ENCODE data around the gene MROH2A. TPM values are rescaled to one million over a fixed set of nuclear protein-coding genes. Genes with fewer than 3 reads are reported as not detected.

MROH2A gene
- total and polyA plus RNA-seq, 9 of the 15 experiments (the other 6 are each of a cell fraction or from before 2014, with no cell fraction given): 0.03 TPM; not detected in 8

- TF ChIP-seq SIX5 (IDR thresholded peaks at IDR 0.05; ENCODE audit: borderline replicate concordance in 1 of 2, insufficient read depth in 1 of 2, low read depth in 1 of 2, low read length in 2 of 2): no peak
- no peak for TF ChIP-seq NCOA1 (IDR thresholded peaks at IDR 0.05; ENCODE audit: low read depth)
- no peak for TF ChIP-seq PTRF (tag; IDR thresholded peaks at IDR 0.05)
- TF ChIP-seq ZNF23 (CRISPR knock-in tag; IDR thresholded peaks at IDR 0.05): no peak
- no peak for TF ChIP-seq CHD4 (IDR thresholded peaks at IDR 0.05; ENCODE audit: insufficient read depth, insufficient replicate concordance, low read depth, low read length, poor library complexity, severe bottlenecking)
- no peak for TF ChIP-seq MTA2 (IDR thresholded peaks at IDR 0.05; ENCODE audit: low read depth)
- peak; percentile 99 for TF ChIP-seq FOXJ2 (tag; IDR thresholded peaks at IDR 0.05)
- peak; percentile 4; the same call in 1 of the 2 replicates for TF ChIP-seq KLF16 (IDR thresholded peaks at IDR 0.05)
- TF ChIP-seq, protein P1, sequence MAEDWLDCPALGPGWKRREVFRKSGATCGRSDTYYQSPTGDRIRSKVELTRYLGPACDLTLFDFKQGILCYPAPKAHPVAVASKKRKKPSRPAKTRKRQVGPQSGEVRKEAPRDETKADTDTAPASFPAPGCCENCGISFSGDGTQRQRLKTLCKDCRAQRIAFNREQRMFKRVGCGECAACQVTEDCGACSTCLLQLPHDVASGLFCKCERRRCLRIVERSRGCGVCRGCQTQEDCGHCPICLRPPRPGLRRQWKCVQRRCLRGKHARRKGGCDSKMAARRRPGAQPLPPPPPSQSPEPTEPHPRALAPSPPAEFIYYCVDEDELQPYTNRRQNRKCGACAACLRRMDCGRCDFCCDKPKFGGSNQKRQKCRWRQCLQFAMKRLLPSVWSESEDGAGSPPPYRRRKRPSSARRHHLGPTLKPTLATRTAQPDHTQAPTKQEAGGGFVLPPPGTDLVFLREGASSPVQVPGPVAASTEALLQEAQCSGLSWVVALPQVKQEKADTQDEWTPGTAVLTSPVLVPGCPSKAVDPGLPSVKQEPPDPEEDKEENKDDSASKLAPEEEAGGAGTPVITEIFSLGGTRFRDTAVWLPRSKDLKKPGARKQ (CRISPR knock-in tag; IDR thresholded peaks at IDR 0.05): no peak
- TF ChIP-seq ZNF3 (CRISPR knock-in tag; IDR thresholded peaks at IDR 0.05): no peak
- no peak for TF ChIP-seq BHLHE40 (IDR thresholded peaks at IDR 0.05; ENCODE audit: low read length)
- no peak for TF ChIP-seq ZKSCAN1 (IDR thresholded peaks at IDR 0.05; ENCODE audit: low read depth, low read length)
- no peak for TF ChIP-seq STAG1 (CRISPR knock-in tag; IDR thresholded peaks at IDR 0.05; ENCODE audit: borderline replicate concordance)
- TF ChIP-seq, protein P2, sequence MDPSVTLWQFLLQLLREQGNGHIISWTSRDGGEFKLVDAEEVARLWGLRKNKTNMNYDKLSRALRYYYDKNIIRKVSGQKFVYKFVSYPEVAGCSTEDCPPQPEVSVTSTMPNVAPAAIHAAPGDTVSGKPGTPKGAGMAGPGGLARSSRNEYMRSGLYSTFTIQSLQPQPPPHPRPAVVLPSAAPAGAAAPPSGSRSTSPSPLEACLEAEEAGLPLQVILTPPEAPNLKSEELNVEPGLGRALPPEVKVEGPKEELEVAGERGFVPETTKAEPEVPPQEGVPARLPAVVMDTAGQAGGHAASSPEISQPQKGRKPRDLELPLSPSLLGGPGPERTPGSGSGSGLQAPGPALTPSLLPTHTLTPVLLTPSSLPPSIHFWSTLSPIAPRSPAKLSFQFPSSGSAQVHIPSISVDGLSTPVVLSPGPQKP (CRISPR knock-in tag; IDR thresholded peaks at IDR 0.05): no peak
- TF ChIP-seq ZNF318 (IDR thresholded peaks at IDR 0.05; ENCODE audit: borderline replicate concordance in 1 of 2, low read depth in 1 of 2): no peak
- TF ChIP-seq ZBED1 (IDR thresholded peaks at IDR 0.05): no peak
- TF ChIP-seq NRF1 (conservative IDR thresholded peaks at IDR 0.05 in 1 of 2, IDR thresholded peaks at IDR 0.05 in 1 of 2): peak; percentile 27 to 40; a peak in 3 of 4 replicates
- TF ChIP-seq SUPT5H (IDR thresholded peaks at IDR 0.05): no peak
- peak; percentile 66 for TF ChIP-seq CBFA2T3 (IDR thresholded peaks at IDR 0.05)
Observed at GRCh38 chr2:233857511-233858141, 79.5 kb downstream of the MROH2A start (continued).
